Cardiac muscle cell (in vitro differentiated cells and primary cell): ENCODE measurements around the gene SLC23A2. TPM values are rescaled to one million over a fixed set of nuclear protein-coding genes. Genes with fewer than 3 reads are reported as not detected.

Experiments
- DNase-seq, 2 donors: peaks; one replicate each; pipeline versions ENCODE4 v3.0.0 to v3.0.0-alpha.2; 2010 to 2017; ENCODE audit warnings: low read depth in 1 of 2, low spot score in 1 of 2
- H3K27ac ChIP-seq: fragments of 200-600 bp; sonication (generic); 2 replicates; pipeline ENCODE4 v1.5.1; 2016
- H3K27me3 ChIP-seq: fragments of 200-600 bp; sonication (generic); 2 replicates; pipeline ENCODE4 v1.6.0; 2016; ENCODE audit warnings: control low read depth
- H3K36me3 ChIP-seq: fragments of 200-600 bp; sonication (generic); 2 replicates; pipeline ENCODE4 v1.5.1; 2016; ENCODE audit warnings: control low read depth
- H3K4me1 ChIP-seq: fragments of 200-600 bp; sonication (generic); 2 replicates; pipeline ENCODE4 v1.8.1; 2017; ENCODE audit warnings: low read depth, mild to moderate bottlenecking, mixed run types
- H3K4me3 ChIP-seq: fragments of 200-600 bp; sonication (generic); 2 replicates; pipeline ENCODE4 v1.5.1; 2016; ENCODE audit warnings: mild to moderate bottlenecking
- H3K9me3 ChIP-seq: fragments of 200-600 bp; sonication (generic); 2 replicates; pipeline ENCODE4 v1.5.1; 2017; ENCODE audit warnings: low read depth, mild to moderate bottlenecking, control low read depth
- CTCF ChIP-seq: IDR thresholded peaks from 2 replicates; pipeline ENCODE4 v1.5.1; 2012; ENCODE audit warnings: low read depth, mild to moderate bottlenecking, low read length
- polyA plus RNA-seq: library from polyadenylated mRNA; unstranded; fragments of >200 nt; fragmentation: Nextera tagmentation; extraction: Ambion mirVana; gene quantifications from 2 replicates; pipeline ENCODE4 v1.2.1, GENCODE V29; 2016
- total RNA-seq: library from RNA; depleted of rRNA; stranded (reverse); fragments of >200 nt; gene quantifications from 2 replicates; pipeline ENCODE4 v1.2.3, GENCODE V29; 2016

The SLC23A2 gene
- total and polyA plus RNA-seq, 2 experiments from 2014 or later, result 5.9 to 10.6 TPM

GRCh38 chr20:4891190-4891763 is 110.0 kb downstream of the SLC23A2 start:
- no peak for DNase-seq
- no peaks in the 10 kb centered on the region for H3K9me3 ChIP-seq

GRCh38 chr20:4889446-4889845 is 111.9 kb downstream of the SLC23A2 start:
- Histone ChIP-seq H3K36me3 (no peaks in the 10 kb centered on the region), H3K27me3 (no peaks in the 10 kb centered on the region), H3K4me1 (no peaks in the 10 kb centered on the region), H3K4me3 (no peak overlapping the region), H3K27ac (no peak overlapping the region), H3K9me3 (no peaks in the 10 kb centered on the region)
- no peak for TF ChIP-seq CTCF
- DNase-seq, result no peak

More at GRCh38 chr20:4891190-4891763, 110.0 kb downstream of the SLC23A2 start:
- no peaks in the 10 kb centered on the region for H3K4me1 ChIP-seq
- no peaks in the 10 kb centered on the region for H3K27me3 ChIP-seq
- no peak for TF ChIP-seq CTCF
- H3K4me3 ChIP-seq, result no peak overlapping the region
- H3K36me3 ChIP-seq, result no peaks in the 10 kb centered on the region
- H3K27ac ChIP-seq, result no peak overlapping the region

GRCh38 chr20:4887586-4887985 is 113.7 kb downstream of the SLC23A2 start:
- H3K36me3 ChIP-seq, result no peaks in the 10 kb centered on the region
- H3K4me3 ChIP-seq, result no peak overlapping the region
- H3K4me1 ChIP-seq, result no peaks in the 10 kb centered on the region
- H3K27me3 ChIP-seq, result no peaks in the 10 kb centered on the region
- H3K27ac ChIP-seq, result no peak overlapping the region
- TF ChIP-seq CTCF, result no peak
- no peak for DNase-seq
- H3K9me3 ChIP-seq, result no peaks in the 10 kb centered on the region

- H3K27ac ChIP-seq, result no peak overlapping the region
- no peaks in the 10 kb centered on the region for H3K4me1 ChIP-seq
- no peak overlapping the region for H3K4me3 ChIP-seq
- no peak for DNase-seq
- H3K27me3 ChIP-seq, result no peaks in the 10 kb centered on the region
- no peaks in the 10 kb centered on the region for H3K36me3 ChIP-seq
- no peak for TF ChIP-seq CTCF
- no peaks in the 10 kb centered on the region for H3K9me3 ChIP-seq
Measured at GRCh38 chr20:4886771-4887527, 114.4 kb downstream of the SLC23A2 start.

GRCh38 chr20:4885877-4886276 is 115.4 kb downstream of the SLC23A2 start:
- TF ChIP-seq CTCF, result no peak
- no peaks in the 10 kb centered on the region for H3K36me3 ChIP-seq
- DNase-seq, result no peak
- no peaks in the 10 kb centered on the region for H3K4me1 ChIP-seq
- no peaks in the 10 kb centered on the region for H3K9me3 ChIP-seq
- no peak overlapping the region for H3K4me3 ChIP-seq
- H3K27me3 ChIP-seq, result no peaks in the 10 kb centered on the region
- no peak overlapping the region for H3K27ac ChIP-seq
